Bronchial epithelial cell (primary cell): ENCODE data around the gene NDUFS6. TPM values are rescaled to one million over a fixed set of nuclear protein-coding genes. Genes with fewer than 3 reads are reported as not detected.

Experiments used
- DNase-seq: peaks from one replicate; pipeline ENCODE4 v3.0.0-alpha.2; 2010; ENCODE audit warnings: low read depth
- FAIRE-seq: peaks from 2 replicates; lab custom pipeline; 2011; peaks lifted over from hg19 to GRCh38; lab: Jason Lieb, UNC
- H3K27me3 ChIP-seq: 2 replicates; pipeline ENCODE4 v1.5.1; 2011; ENCODE audit warnings: low read length; ENCODE audit not compliant: control insufficient read depth, insufficient read depth
- H3K36me3 ChIP-seq: 2 replicates; pipeline ENCODE4 v1.5.1; 2011; ENCODE audit warnings: low read length; ENCODE audit not compliant: control insufficient read depth, insufficient read depth
- H3K4me3 ChIP-seq: 2 replicates; pipeline ENCODE4 v1.5.1; 2011; ENCODE audit warnings: mild to moderate bottlenecking, low read depth, low read length, control low read depth
- total RNA-seq: library from RNA; depleted of rRNA; stranded (reverse); fragments of >200 nt; gene quantifications from 2 replicates; pipeline ENCODE4 v1.2.1, GENCODE V29; 2014
- TF ChIP-seq, protein P1 (sequence below): IDR thresholded peaks from 2 replicates; pipeline ENCODE4 v1.5.1; 2011; ENCODE audit warnings: mild to moderate bottlenecking, moderate library complexity, low read length, control low read depth, inconsistent platforms; ENCODE audit not compliant: insufficient read depth, severe bottlenecking

The NDUFS6 gene
- total RNA-seq, 1 donor from 2014 or later: 21.1 TPM

DNA sequence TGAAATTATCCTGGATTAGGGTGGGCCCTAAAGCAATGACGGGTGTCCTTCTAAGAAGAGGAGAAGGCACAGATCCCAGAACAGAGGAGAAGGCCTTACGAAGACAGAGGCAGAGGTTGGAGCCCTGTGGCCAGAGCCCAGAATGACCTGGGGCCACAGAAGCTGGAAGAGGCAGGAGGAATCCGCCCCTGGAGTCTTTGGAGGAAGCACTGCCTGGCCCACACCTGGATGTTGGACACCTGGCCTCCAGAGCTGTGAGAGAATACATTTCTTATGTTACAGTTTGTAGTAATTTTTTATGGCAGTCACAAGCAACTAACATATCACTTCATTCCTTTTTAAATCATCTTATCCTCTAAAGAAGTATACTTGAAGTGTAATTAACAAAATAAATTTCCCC lies 10.0 kb upstream of the NDUFS6 start:
- DNase-seq (no peak), FAIRE-seq (no peak)
- Histone ChIP-seq H3K4me3 (no peak overlapping the region), H3K27me3 (no peaks in the 10 kb centered on the region), H3K36me3 (no peaks in the 10 kb centered on the region)
- TF ChIP-seq, protein P1, sequence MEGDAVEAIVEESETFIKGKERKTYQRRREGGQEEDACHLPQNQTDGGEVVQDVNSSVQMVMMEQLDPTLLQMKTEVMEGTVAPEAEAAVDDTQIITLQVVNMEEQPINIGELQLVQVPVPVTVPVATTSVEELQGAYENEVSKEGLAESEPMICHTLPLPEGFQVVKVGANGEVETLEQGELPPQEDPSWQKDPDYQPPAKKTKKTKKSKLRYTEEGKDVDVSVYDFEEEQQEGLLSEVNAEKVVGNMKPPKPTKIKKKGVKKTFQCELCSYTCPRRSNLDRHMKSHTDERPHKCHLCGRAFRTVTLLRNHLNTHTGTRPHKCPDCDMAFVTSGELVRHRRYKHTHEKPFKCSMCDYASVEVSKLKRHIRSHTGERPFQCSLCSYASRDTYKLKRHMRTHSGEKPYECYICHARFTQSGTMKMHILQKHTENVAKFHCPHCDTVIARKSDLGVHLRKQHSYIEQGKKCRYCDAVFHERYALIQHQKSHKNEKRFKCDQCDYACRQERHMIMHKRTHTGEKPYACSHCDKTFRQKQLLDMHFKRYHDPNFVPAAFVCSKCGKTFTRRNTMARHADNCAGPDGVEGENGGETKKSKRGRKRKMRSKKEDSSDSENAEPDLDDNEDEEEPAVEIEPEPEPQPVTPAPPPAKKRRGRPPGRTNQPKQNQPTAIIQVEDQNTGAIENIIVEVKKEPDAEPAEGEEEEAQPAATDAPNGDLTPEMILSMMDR: no peak

DNA sequence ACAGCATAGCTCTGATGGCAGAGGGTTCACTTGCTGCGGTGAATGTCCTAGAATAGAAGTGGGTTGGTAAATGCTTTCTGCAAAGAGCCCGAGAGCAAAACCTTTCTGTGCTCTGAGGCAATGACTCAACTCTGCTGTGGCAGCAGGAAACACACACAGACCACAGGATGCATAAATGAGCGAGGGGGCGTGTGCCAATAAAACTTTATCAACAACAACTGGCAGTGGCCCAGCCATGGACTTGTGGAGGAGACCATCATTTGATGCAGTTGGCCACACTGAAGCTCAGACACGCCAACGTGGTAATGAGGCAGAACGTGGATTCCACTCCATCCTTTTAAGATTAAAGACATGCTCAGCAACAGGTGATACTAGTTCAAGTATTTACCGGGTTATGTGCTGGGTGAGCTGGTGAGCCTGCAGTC lies 8.4 kb upstream of the NDUFS6 start:
- TF ChIP-seq, protein P1: no peak
- Histone ChIP-seq H3K4me3 (no peak overlapping the region), H3K27me3 (no peaks in the 10 kb centered on the region), H3K36me3 (peaks cover 11% of the 10 kb centered on the region)
- DNase-seq (peak; percentile 50), FAIRE-seq (no peak)

DNA sequence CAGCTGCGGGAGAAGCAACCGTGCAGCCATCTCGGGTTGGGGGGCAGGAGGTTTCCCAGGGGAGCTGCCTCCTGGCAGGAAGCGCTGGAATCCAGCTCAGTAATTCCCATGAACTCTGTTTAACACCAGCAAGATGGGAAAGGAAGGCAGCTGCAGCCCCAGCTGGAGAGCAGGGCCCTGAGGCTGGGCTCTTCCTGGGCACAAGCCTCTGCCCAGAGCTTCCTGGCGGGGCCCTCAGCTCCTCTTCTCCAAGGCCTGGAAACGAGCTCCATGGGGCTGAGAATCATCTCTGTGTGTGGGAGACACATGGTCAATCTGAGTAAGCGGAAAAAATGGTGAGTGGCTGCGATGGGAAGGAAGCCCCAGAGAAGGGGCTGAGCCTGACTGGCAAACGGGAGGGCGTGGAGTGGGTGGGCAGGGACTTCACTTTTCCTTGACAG lies 7.9 kb upstream of the NDUFS6 start:
- DNase-seq (no peak), FAIRE-seq (no peak)
- Histone ChIP-seq H3K4me3 (no peak overlapping the region), H3K27me3 (no peaks in the 10 kb centered on the region), H3K36me3 (peaks cover 11% of the 10 kb centered on the region)
- TF ChIP-seq, protein P1: no peak

DNA sequence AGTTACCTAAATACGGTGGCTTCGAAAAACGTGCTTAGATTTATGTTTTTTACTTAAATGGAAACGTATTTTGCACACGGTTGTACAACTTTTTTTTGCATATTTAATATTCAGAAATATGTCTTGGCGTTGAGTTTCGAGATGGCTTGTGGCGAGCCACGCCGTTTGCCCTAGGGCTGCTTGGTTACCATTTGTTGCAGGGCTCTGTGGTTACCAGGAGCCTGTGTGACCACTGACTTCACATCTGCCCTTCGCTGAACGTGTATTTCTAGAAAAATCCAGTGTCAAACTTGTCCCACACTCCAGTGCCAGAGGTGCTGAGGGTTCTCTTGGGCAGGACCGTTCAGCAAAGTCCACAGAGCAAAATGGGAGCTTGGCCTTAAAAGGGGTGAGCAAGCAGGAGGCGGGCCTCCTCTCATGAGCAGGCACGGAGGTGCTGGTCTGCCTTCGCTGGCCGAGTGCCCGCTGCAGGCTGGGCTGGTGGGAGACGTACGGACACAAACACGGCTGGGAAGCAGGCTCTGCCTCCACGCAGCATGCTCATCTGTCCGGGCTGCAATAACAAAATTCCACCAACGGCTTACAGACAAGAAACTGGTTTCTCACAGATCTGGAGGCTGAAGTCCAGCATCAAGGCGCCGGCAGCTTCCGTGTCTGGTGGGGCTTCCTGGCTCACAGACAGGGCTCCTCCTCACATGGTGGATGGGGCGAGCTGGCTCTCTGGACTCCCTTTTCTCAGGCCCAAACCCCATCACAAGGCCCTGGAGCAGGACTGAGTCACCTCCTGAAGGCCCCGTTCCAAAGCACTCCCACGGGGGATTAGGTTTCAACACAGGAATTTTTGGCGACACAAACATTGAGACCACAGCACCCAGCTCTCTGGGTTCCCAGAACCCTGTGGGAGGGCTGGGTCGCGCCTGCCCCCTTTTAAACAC lies 7.0 kb upstream of the NDUFS6 start:
- TF ChIP-seq, protein P1: no peak
- H3K27me3 ChIP-seq: no peaks in the 10 kb centered on the region
- H3K4me3 ChIP-seq: no peak overlapping the region
- DNase-seq (peak; percentile 34), FAIRE-seq (no peak)
- peaks cover 11% of the 10 kb centered on the region for H3K36me3 ChIP-seq

DNA sequence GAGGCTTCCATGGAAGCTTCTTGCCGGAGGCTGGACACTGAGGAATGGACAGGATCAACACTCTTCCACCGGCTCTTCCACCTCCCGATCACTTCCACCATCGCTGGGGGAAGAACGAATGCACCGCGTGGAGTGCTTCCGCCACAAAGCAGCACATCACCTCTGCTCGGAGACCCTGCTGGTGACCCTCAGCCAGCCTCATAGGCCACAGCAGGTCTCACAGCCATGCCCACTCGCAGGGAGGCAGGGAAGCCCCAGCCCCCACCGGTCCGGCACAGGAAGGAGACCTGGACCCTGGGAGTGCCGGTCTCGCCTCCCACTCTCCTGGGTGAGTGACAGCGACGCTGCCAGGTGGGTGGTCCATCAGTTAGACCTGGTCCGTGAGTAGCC lies 6.3 kb upstream of the NDUFS6 start:
- no peaks in the 10 kb centered on the region for H3K27me3 ChIP-seq
- no peak overlapping the region for H3K4me3 ChIP-seq
- no peak for DNase-seq
- TF ChIP-seq, protein P1: no peak
- peaks cover 11% of the 10 kb centered on the region for H3K36me3 ChIP-seq
- FAIRE-seq: no peak
